Nucleus accumbens (tissue), 56 donors: ENCODE data around the gene HACD4.

Experiments used
- DNase-seq, 56 donors: peaks; one replicate each; lab custom pipeline; 2025; lab: John Stamatoyannopoulos, UW

Gene HACD4

GRCh38 chr9:21016701-21017491 lies 14.5 kb downstream of the HACD4 start:
- DNase-seq = no peak

GRCh38 chr9:21015995-21016394 lies 15.4 kb downstream of the HACD4 start:
- DNase-seq = no peak

GRCh38 chr9:21015129-21015815 lies 16.2 kb downstream of the HACD4 start:
- no peak for DNase-seq

- DNase-seq = no peak
Observed at GRCh38 chr9:21002040-21002439, 29.4 kb downstream of the HACD4 start.

GRCh38 chr9:21001581-21001980 lies 29.9 kb downstream of the HACD4 start:
- no peak for DNase-seq

GRCh38 chr9:20997503-20998076 lies 33.9 kb downstream of the HACD4 start:
- DNase-seq = no peak

GRCh38 chr9:20996809-20997208 lies 34.6 kb downstream of the HACD4 start:
- no peak for DNase-seq

- no peak for DNase-seq
Observed at GRCh38 chr9:20995616-20996015, 35.8 kb downstream of the HACD4 start.

- no peak for DNase-seq
Observed at GRCh38 chr9:20994486-20994885, 37.0 kb downstream of the HACD4 start.

- DNase-seq = no peak
Observed at GRCh38 chr9:20990867-20991266, 40.6 kb downstream of the HACD4 start.

GRCh38 chr9:20989923-20990341 lies 41.5 kb downstream of the HACD4 start:
- DNase-seq = peak in 54 of 56 donors; percentile 2 to 85 (median 34)

GRCh38 chr9:20988671-20989315 lies 42.6 kb downstream of the HACD4 start:
- no peak for DNase-seq

GRCh38 chr9:20988061-20988460 lies 43.4 kb downstream of the HACD4 start:
- DNase-seq = no peak

GRCh38 chr9:20987521-20987920 lies 43.9 kb downstream of the HACD4 start:
- DNase-seq = no peak

- DNase-seq = no peak
Observed at GRCh38 chr9:20985851-20986600, 45.4 kb downstream of the HACD4 start.

- DNase-seq = no peak
Observed at GRCh38 chr9:20984506-20984905, 46.9 kb downstream of the HACD4 start.

- no peak for DNase-seq
Observed at GRCh38 chr9:20981486-20981885, 50.0 kb downstream of the HACD4 start.

- DNase-seq = peak in 1 of 56 donors; percentile 5
Observed at GRCh38 chr9:20980832-20981455, 50.5 kb downstream of the HACD4 start.

GRCh38 chr9:20978249-20978648 lies 53.2 kb downstream of the HACD4 start:
- DNase-seq = no peak
